GM20431 (cell line): ENCODE measurements around the gene ENTPD6.
"Not testable (repeated sequence)": the region's sequence is repeated elsewhere in the genome, so short reads cannot be mapped to it uniquely, and the experiment has no call there.

ENCODE experiments used
- in situ Hi-C: fragments of 300-500 bp; cut with MseI, MboI; formaldehyde crosslinking; loops from one replicate; pipeline ENCODE4 v1.15.0; 2020; ENCODE audit warnings: low sequenced_read_pairs; ENCODE audit not compliant: unreplicated experiment

Gene ENTPD6

GRCh38 chr20:25195014-25195961 is at the start of gene ENTPD6:
Gene ENTPD6, plus strand, starts transcription at chr20:25195712. Its CDS starts 10,825 bp downstream, at chr20:25206537.
- in situ Hi-C loops, result no loop called here

GRCh38 chr20:25146976-25147375 is 48.5 kb upstream of the ENTPD6 start:
- in situ Hi-C loops, result no loop called here

GRCh38 chr20:25147716-25148115 is 47.8 kb upstream of the ENTPD6 start:
- in situ Hi-C loops, result no loop called here

GRCh38 chr20:25148181-25148981 is 47.1 kb upstream of the ENTPD6 start:
- in situ Hi-C loops, result no loop called here

GRCh38 chr20:25148982-25149846 is 46.3 kb upstream of the ENTPD6 start:
- in situ Hi-C loops, result no loop called here

GRCh38 chr20:25150016-25150415 is 45.5 kb upstream of the ENTPD6 start:
- in situ Hi-C loops, result no loop called here

- in situ Hi-C loops, result no loop called here
Observed at GRCh38 chr20:25158043-25158442, 37.5 kb upstream of the ENTPD6 start.

GRCh38 chr20:25160467-25160866 is 35.0 kb upstream of the ENTPD6 start:
- in situ Hi-C loops, result no loop called here

- in situ Hi-C loops, result no loop called here
Observed at GRCh38 chr20:25160897-25161296, 34.6 kb upstream of the ENTPD6 start.

- in situ Hi-C loops, result no loop called here
Observed at GRCh38 chr20:25165128-25165527, 30.4 kb upstream of the ENTPD6 start.

- in situ Hi-C loops, result not testable (repeated sequence)
Observed at GRCh38 chr20:25166105-25166782, 29.3 kb upstream of the ENTPD6 start.

- in situ Hi-C loops, result loop anchor here (10.0 kb wide), 1 partner anchor 179 kb away; the partner anchor contains the start of gene APMAP
Observed at GRCh38 chr20:25173321-25173720, 22.2 kb upstream of the ENTPD6 start.

GRCh38 chr20:25173886-25174308 is 21.6 kb upstream of the ENTPD6 start:
- in situ Hi-C loops, result loop anchor here (10.0 kb wide), 1 partner anchor 179 kb away; the partner anchor contains the start of gene APMAP

- in situ Hi-C loops, result loop anchor here (10.0 kb wide), 1 partner anchor 181 kb away; the partner anchor contains the start of gene APMAP
Observed at GRCh38 chr20:25176184-25176583, 19.3 kb upstream of the ENTPD6 start.

GRCh38 chr20:25177890-25178321 is 17.6 kb upstream of the ENTPD6 start:
- in situ Hi-C loops, result loop anchor here (10.0 kb wide), 1 partner anchor 183 kb away; the partner anchor contains the start of gene APMAP

- in situ Hi-C loops, result loop anchor here (10.0 kb wide), 1 partner anchor 184 kb away; the partner anchor contains the start of gene APMAP
Observed at GRCh38 chr20:25178563-25179438, 16.7 kb upstream of the ENTPD6 start.

- in situ Hi-C loops, result loop anchor here (10.0 kb wide), 1 partner anchor 185 kb away; the partner anchor contains the start of gene APMAP
Observed at GRCh38 chr20:25179439-25180089, 15.9 kb upstream of the ENTPD6 start.
